ENCODE results near the gene ANO7.

ANO7 gene, protein sequence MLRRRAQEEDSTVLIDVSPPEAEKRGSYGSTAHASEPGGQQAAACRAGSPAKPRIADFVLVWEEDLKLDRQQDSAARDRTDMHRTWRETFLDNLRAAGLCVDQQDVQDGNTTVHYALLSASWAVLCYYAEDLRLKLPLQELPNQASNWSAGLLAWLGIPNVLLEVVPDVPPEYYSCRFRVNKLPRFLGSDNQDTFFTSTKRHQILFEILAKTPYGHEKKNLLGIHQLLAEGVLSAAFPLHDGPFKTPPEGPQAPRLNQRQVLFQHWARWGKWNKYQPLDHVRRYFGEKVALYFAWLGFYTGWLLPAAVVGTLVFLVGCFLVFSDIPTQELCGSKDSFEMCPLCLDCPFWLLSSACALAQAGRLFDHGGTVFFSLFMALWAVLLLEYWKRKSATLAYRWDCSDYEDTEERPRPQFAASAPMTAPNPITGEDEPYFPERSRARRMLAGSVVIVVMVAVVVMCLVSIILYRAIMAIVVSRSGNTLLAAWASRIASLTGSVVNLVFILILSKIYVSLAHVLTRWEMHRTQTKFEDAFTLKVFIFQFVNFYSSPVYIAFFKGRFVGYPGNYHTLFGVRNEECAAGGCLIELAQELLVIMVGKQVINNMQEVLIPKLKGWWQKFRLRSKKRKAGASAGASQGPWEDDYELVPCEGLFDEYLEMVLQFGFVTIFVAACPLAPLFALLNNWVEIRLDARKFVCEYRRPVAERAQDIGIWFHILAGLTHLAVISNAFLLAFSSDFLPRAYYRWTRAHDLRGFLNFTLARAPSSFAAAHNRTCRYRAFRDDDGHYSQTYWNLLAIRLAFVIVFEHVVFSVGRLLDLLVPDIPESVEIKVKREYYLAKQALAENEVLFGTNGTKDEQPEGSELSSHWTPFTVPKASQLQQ

DNA sequence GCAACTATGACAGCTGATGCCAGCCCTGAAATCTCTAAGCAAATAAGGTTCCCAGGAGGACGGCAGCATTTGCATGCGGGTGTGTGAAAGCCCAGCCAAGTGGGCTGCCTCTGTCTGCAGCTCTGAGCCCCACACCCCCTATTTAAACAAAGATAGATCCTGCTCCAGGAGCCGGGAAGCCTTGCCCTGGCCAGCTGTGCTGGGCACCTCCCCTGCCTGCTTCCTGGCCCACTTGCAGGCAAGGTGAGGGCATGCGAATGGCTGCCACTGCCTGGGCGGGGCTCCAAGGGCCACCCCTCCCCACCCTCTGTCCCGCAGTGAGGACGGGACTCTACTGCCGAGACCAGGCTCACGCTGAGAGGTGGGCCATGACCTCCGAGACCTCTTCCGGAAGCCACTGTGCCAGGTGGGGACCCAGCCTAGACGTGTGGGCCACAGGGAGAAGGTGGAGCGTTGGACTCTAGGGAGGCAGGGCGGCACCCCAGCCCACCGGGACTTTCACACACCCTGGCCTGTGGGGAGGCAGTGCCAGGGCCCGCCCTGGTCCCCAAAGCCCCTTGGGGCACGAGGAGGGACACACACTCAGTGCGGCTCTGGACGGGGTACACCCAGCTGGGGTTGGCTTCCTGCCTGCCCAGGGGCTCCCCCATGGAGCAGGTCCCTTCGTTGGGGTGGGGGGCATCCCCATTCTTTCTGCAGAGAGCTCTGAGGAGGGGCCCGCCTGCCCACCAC is at the start of gene ANO7:
ANO7 (plus strand) TSS at position 317 of the 732 bp plus-strand sequence. CDS start 1,387 bp downstream, outside the sequence.
- no peaks in the 10 kb centered on the region for H3K27me3 ChIP-seq (ENCODE audit: insufficient read depth, low read length)
- no peak within 1 kb of the TSS for H3K27ac ChIP-seq (ENCODE audit: low read length)
- no peaks in the 10 kb centered on the region for H3K9me3 ChIP-seq (ENCODE audit: insufficient read depth, low read depth, low read length)

DNA sequence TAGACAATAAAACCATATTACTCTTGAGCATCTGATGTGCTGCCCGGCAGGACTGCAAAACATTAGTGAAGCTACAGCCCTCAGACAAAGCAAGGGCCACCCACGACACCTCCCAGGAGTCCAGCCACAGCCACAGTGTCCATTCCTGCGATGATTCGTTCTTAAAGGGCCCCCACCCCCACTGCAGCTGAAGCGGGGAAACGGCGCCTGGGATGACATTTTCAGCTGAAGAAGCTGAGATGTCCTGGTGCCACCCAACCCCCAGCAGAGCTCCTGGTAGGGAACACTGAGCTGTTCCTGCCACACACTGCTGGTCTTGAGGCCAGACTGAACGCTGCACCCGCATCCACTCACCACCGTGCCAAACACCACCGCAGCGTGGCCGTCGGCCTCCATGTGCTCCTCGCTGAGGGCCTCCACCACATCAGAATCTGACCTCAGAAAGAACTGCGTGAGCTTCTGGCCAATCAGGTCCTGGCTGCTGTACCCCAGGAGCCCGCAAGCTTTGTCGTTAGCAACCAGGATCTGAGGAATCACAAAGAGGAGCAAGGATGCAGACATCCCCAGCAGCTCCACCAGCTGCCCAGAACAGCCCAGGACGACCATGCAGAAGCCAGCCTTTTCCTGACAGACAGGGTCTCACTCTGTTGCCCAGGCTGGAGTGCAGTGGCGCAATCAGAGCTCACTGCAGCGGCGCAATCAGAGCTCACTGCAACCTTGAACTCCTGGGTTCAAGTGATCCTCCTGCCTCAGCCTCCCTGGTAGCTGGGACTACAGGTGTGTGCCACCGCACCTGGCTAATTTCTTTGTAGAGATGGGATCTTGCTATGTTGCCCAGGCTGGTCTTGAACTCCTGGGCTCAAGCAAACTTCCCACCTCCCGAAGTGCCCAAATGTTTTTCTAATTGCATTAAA is 48.7 kb upstream of the ANO7 start:
- no peak overlapping the region for H3K4me3 ChIP-seq (ENCODE audit: low read length)
- H3K9me3 ChIP-seq (ENCODE audit: insufficient read depth, low read depth, low read length), result no peaks in the 10 kb centered on the region
- no peak overlapping the region for H3K27ac ChIP-seq (ENCODE audit: low read length)
- no peaks in the 10 kb centered on the region for H3K27me3 ChIP-seq (ENCODE audit: insufficient read depth, low read length)
- no peak overlapping the region for H3K9ac ChIP-seq (ENCODE audit: low read depth, low read length)
- peaks cover 67% of the 10 kb centered on the region for H3K36me3 ChIP-seq (ENCODE audit: insufficient read depth, low read depth, low read length)
- H3K4me1 ChIP-seq (ENCODE audit: insufficient read depth, low read length), result no peaks in the 10 kb centered on the region

More for the DNA sequence above, at the start of gene ANO7:
- no peaks in the 10 kb centered on the region for H3K36me3 ChIP-seq (ENCODE audit: insufficient read depth, low read depth, low read length)
- H3K9ac ChIP-seq (ENCODE audit: low read depth, low read length), result no peak within 1 kb of the TSS
- H3K4me3 ChIP-seq (ENCODE audit: low read length), result no peak within 1 kb of the TSS; the same call in 1 of the 2 replicates
- peaks cover 4% of the 10 kb centered on the region; the same call in 1 of the 2 replicates for H3K4me1 ChIP-seq (ENCODE audit: insufficient read depth, low read length)

DNA sequence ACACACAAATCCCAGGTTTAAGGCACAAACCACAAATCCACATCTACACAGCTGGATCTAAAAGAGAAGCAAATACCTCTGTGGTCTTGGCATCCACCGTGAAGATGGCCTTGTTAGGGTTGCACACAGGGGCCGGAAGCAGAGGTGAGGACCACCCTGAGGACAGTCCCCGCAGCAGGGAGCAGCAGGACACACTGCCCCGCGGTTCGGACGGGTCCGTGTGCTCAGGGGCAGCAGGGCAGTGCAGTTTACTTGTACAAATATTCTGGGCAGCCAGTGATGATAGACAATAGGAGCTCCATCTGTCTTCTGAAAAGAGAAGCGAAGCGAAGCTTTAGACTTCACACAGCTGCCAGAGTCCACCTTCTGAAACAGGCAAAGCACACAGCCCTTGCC is 48.0 kb upstream of the ANO7 start:
- H3K36me3 ChIP-seq (ENCODE audit: insufficient read depth, low read depth, low read length), result peaks cover 61% of the 10 kb centered on the region
- H3K27me3 ChIP-seq (ENCODE audit: insufficient read depth, low read length), result no peaks in the 10 kb centered on the region
- H3K4me1 ChIP-seq (ENCODE audit: insufficient read depth, low read length), result no peaks in the 10 kb centered on the region
- H3K27ac ChIP-seq (ENCODE audit: low read length), result no peak overlapping the region
- no peak overlapping the region for H3K9ac ChIP-seq (ENCODE audit: low read depth, low read length)
- H3K4me3 ChIP-seq (ENCODE audit: low read length), result no peak overlapping the region
- H3K9me3 ChIP-seq (ENCODE audit: insufficient read depth, low read depth, low read length), result no peaks in the 10 kb centered on the region

DNA sequence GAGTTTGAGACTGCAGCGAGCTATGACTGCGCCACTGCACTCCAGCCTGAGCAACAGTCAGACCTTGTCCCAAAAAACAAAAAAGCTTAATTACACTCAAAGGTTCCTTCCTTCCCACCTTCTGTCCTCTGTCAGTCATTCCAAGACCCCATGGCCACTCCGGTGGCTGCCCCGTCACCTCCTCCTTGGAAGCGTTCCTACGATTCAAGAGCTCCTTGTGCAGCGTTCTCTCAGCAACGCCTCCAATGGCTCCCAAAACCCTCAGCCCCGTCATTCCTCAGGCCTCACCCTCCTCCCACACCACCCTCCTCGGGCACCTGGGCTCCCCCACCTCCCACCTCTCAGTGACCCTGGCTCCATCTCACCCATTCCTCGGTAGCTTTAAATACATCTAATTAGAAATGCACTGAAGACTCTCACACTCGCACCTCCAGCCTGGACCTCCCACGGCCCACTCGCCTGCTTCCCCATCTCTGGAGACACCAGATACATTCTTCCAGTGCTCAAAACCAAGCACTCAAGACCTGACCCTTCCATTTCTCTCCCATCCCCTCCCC is 47.2 kb upstream of the ANO7 start:
- Histone ChIP-seq H3K4me1 (ENCODE audit: insufficient read depth, low read length) (no peaks in the 10 kb centered on the region), H3K27me3 (ENCODE audit: insufficient read depth, low read length) (no peaks in the 10 kb centered on the region), H3K9ac (ENCODE audit: low read depth, low read length) (no peak overlapping the region), H3K9me3 (ENCODE audit: insufficient read depth, low read depth, low read length) (no peaks in the 10 kb centered on the region), H3K36me3 (ENCODE audit: insufficient read depth, low read depth, low read length) (peaks cover 52% of the 10 kb centered on the region), H3K27ac (ENCODE audit: low read length) (no peak overlapping the region), H3K4me3 (ENCODE audit: low read length) (no peak overlapping the region)

DNA sequence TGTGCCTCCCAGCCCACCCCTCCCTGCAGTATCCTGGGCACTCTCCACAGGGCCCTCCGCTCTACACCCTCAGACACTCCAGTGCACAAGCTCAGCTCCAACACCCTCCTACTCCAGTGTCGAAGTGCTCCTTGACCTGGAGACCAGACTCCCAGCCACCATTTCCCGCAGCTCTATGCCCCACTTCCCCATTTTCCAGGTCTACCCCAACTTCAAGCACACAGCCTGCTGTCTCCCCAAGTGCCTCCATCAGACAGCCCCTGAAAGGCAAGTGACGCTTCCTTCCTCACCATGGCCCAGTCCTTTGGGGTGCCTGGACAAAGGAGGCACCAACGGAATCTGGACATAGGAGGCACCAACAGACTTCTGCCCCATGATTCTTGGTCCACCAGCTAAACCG is 46.4 kb upstream of the ANO7 start:
- Histone ChIP-seq H3K27ac (ENCODE audit: low read length) (no peak overlapping the region), H3K4me1 (ENCODE audit: insufficient read depth, low read length) (no peaks in the 10 kb centered on the region), H3K4me3 (ENCODE audit: low read length) (no peak overlapping the region), H3K36me3 (ENCODE audit: insufficient read depth, low read depth, low read length) (peaks cover 45% of the 10 kb centered on the region), H3K9me3 (ENCODE audit: insufficient read depth, low read depth, low read length) (no peaks in the 10 kb centered on the region), H3K27me3 (ENCODE audit: insufficient read depth, low read length) (no peaks in the 10 kb centered on the region), H3K9ac (ENCODE audit: low read depth, low read length) (no peak overlapping the region)

DNA sequence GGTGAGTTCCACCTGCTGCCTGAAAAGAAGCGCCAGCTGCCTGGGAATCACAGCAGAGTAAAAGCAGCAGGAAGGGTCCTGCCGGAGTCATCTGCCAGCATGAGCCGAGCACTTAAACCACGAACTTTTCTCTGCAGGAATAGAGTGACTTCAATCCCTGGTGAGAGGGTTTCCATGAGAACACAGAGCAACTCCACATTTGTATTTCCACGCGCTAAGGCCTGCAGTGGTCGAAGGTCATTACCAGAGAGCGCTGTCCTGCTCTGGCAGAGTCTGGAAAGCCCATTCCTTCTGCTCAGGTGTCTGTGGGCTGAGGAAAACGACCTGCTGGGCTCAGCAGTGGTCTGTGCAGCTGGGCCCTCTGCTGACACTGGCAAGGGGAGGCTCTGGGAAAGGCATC is 45.9 kb upstream of the ANO7 start:
- H3K9me3 ChIP-seq (ENCODE audit: insufficient read depth, low read depth, low read length), result no peaks in the 10 kb centered on the region
- no peak overlapping the region for H3K4me3 ChIP-seq (ENCODE audit: low read length)
- no peak overlapping the region for H3K27ac ChIP-seq (ENCODE audit: low read length)
- no peak overlapping the region for H3K9ac ChIP-seq (ENCODE audit: low read depth, low read length)
- no peaks in the 10 kb centered on the region for H3K27me3 ChIP-seq (ENCODE audit: insufficient read depth, low read length)
- no peaks in the 10 kb centered on the region for H3K4me1 ChIP-seq (ENCODE audit: insufficient read depth, low read length)
- H3K36me3 ChIP-seq (ENCODE audit: insufficient read depth, low read depth, low read length), result peaks cover 43% of the 10 kb centered on the region

DNA sequence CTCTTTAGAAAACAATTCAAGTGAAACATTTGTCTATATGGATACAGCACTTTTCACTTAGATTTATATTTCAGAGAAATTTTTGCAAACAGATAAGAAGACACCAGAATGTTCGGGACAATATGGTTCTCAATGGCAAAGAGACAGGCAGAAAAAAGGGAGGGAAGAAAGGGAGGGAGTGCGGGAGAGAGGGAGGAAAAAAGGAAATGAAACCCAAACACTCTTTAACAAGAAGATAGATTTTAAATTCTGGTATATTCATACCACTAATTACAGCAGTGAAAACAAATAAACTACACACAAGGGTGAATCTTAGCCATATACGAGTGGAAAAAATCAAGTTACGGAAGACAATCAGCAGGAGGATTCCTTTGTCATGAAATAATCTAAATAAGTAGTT is 42.2 kb upstream of the ANO7 start:
- Histone ChIP-seq H3K4me1 (ENCODE audit: insufficient read depth, low read length) (peaks cover 7% of the 10 kb centered on the region), H3K9ac (ENCODE audit: low read depth, low read length) (no peak overlapping the region), H3K27ac (ENCODE audit: low read length) (no peak overlapping the region), H3K9me3 (ENCODE audit: insufficient read depth, low read depth, low read length) (no peaks in the 10 kb centered on the region), H3K4me3 (ENCODE audit: low read length) (no peak overlapping the region), H3K36me3 (ENCODE audit: insufficient read depth, low read depth, low read length) (peaks cover 11% of the 10 kb centered on the region; the same call in 1 of the 2 replicates), H3K27me3 (ENCODE audit: insufficient read depth, low read length) (peaks cover 10% of the 10 kb centered on the region; the same call in 1 of the 2 replicates)

DNA sequence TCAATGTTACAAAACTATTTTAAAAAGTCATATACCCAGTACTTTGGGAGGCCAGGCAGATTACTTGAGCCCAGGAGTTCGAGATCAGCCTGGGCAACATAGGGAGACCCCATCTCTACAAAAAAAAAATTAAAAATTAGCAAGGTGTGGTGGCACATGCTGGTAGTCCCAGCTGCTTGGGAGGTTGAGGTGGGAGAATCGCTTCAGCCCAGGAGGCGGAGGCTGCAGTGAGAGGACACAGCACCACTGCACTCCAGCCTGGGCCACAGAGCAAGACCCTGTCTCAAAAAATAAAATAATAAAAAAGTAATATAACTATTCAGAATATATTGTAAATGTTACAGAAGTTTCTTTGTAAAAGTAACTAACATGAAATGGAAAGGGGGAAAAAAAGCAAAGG is 41.1 kb upstream of the ANO7 start:
- no peak overlapping the region for H3K4me3 ChIP-seq (ENCODE audit: low read length)
- H3K27ac ChIP-seq (ENCODE audit: low read length), result no peak overlapping the region

DNA sequence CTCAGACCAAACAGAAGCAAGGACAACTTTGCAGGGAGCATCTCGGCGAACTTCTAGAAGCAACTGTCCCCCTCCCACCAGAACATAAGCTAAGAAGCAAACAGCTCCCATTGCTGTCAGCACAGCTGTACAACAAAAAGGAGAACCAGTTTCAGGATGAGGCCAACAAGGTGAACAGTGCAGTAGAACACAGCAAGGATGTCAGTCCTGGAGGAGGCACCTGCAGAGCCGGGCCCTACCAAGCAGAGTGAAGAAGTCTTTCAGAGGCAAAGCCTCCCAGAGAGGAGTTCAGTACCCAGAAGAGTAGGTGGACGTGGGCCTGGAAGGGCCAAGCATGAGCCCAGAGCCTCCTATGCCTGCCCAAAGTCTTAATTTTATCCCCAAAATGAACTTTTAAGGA is 40.2 kb upstream of the ANO7 start:
- Histone ChIP-seq H3K9ac (ENCODE audit: low read depth, low read length) (peak overlapping the region; percentile 73; the same call in 1 of the 2 replicates), H3K27ac (ENCODE audit: low read length) (no peak overlapping the region), H3K4me1 (ENCODE audit: insufficient read depth, low read length) (peaks cover 11% of the 10 kb centered on the region), H3K9me3 (ENCODE audit: insufficient read depth, low read depth, low read length) (no peaks in the 10 kb centered on the region), H3K4me3 (ENCODE audit: low read length) (peak overlapping the region; percentile 92), H3K36me3 (ENCODE audit: insufficient read depth, low read depth, low read length) (no peaks in the 10 kb centered on the region), H3K27me3 (ENCODE audit: insufficient read depth, low read length) (peaks cover 10% of the 10 kb centered on the region; the same call in 1 of the 2 replicates)

More for the DNA sequence above, 41.1 kb upstream of the ANO7 start:
- Histone ChIP-seq H3K9ac (ENCODE audit: low read depth, low read length) (no peak overlapping the region), H3K36me3 (ENCODE audit: insufficient read depth, low read depth, low read length) (peaks cover 5% of the 10 kb centered on the region; the same call in 1 of the 2 replicates), H3K9me3 (ENCODE audit: insufficient read depth, low read depth, low read length) (no peaks in the 10 kb centered on the region), H3K27me3 (ENCODE audit: insufficient read depth, low read length) (peaks cover 10% of the 10 kb centered on the region; the same call in 1 of the 2 replicates), H3K4me1 (ENCODE audit: insufficient read depth, low read length) (peaks cover 11% of the 10 kb centered on the region)

DNA sequence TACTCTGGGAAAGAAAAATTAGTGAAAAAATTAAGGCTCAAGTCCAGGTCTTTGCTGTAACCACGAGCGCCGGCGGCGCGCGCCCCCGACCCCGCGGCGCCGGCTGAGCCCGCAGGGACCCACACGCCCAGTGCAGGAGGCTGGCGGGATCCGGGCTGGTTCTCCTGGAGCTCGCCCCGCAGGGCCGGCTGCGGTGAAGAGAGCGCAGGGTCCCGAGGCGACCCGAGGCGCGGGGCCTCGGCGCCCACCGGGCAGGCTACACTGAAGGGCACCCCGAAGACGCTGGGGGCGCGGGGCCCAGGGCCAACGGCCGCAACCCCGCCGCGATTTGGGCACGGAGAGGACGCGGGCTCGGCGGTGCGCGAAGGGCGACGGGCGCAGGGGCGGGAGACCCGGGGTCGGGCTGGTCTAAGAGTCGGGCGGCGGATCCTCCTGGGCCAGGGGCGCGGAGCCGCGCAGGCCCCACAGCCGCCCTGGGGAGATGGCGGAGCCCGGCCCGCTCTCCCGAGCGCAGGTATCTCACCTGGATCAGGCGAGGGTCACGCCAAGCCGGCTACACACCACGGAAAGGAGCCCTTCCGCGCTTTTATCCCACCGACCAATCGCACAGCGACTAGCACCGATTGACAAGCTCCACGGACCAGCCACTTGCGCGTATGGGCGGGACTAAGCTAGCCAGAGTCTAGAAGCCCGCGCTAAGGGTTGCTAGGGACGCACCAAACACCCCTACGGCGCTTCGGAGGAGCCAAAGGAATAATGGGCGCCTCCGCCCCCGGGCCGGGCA is 39.4 kb upstream of the ANO7 start, which contains the start of gene PASK:
PASK (minus strand) TSS at position 582 of the 784 bp plus-strand sequence. CDS start 6,440 bp downstream, outside the sequence.
- no peak within 1 kb of the TSS for H3K27ac ChIP-seq (ENCODE audit: low read length)
- H3K4me3 ChIP-seq (ENCODE audit: low read length), result peak within 1 kb of the TSS; percentile 92
- H3K4me1 ChIP-seq (ENCODE audit: insufficient read depth, low read length), result peaks cover 11% of the 10 kb centered on the region
- no peaks in the 10 kb centered on the region; the same call in 1 of the 2 replicates for H3K36me3 ChIP-seq (ENCODE audit: insufficient read depth, low read depth, low read length)
- H3K9me3 ChIP-seq (ENCODE audit: insufficient read depth, low read depth, low read length), result no peaks in the 10 kb centered on the region
- H3K27me3 ChIP-seq (ENCODE audit: insufficient read depth, low read length), result peaks cover 10% of the 10 kb centered on the region; the same call in 1 of the 2 replicates
- peak within 1 kb of the TSS; percentile 73; the same call in 1 of the 2 replicates for H3K9ac ChIP-seq (ENCODE audit: low read depth, low read length)

All from iPS-20b (cell line).